G401 (cell line): Measurements from ENCODE around the gene RHBDF2. TPM values are rescaled to one million over a fixed set of nuclear protein-coding genes. Genes with fewer than 3 reads are reported as not detected.

ENCODE experiments used
- DNase-seq: peaks from one replicate; pipeline ENCODE4 v3.0.0-alpha.2; 2015; ENCODE audit warnings: low spot score
- in situ Hi-C: cut with HindIII; loops from 2 replicates; pipeline ENCODE4 v1.10.0; 2016; ENCODE audit warnings: low sequenced_read_pairs, mixed read lengths
- total RNA-seq: library from RNA; depleted of rRNA; stranded (reverse); fragments of >200 nt; shearing (Covaris generic); gene quantifications from 2 replicates; pipeline ENCODE4 v1.2.3, GENCODE V29; 2014

RHBDF2 gene
- total RNA-seq, 1 experiment from 2014 or later = 4.1 TPM

DNA sequence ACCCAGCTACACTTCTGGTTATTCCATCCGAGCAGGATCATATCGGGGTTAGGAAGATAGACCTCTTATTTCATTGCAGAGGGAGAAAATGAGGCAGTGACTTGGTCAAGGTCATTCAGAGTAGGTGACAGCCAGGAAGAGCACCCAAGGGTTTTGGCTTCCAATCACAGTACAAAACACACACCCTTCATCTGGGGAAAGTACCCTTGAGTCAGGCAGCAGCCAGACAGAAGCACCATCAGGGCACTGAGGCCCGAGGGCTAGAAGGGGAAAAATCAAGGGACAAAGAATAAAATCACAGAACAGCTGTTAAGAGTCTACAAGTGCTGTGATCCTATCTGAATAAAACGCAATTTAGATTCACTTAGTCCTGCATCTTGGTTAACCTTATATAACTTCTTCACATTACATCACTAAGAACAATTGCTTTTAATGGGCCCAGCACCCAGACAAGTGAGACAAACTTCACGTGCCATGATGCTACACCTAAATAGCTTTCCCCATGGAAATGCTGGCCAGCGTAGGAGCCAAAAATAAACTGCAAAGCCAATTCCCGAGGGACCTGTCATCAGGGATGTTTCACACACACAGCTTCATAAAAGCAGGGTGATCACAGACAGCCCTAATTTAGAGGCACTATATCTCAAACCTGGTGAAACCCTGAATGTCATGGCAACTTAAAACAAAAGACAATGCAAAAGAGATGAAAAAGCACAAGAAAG, 53.1 kb downstream of the RHBDF2 start:
- in situ Hi-C loops = no loop called here
- no peak for DNase-seq

DNA sequence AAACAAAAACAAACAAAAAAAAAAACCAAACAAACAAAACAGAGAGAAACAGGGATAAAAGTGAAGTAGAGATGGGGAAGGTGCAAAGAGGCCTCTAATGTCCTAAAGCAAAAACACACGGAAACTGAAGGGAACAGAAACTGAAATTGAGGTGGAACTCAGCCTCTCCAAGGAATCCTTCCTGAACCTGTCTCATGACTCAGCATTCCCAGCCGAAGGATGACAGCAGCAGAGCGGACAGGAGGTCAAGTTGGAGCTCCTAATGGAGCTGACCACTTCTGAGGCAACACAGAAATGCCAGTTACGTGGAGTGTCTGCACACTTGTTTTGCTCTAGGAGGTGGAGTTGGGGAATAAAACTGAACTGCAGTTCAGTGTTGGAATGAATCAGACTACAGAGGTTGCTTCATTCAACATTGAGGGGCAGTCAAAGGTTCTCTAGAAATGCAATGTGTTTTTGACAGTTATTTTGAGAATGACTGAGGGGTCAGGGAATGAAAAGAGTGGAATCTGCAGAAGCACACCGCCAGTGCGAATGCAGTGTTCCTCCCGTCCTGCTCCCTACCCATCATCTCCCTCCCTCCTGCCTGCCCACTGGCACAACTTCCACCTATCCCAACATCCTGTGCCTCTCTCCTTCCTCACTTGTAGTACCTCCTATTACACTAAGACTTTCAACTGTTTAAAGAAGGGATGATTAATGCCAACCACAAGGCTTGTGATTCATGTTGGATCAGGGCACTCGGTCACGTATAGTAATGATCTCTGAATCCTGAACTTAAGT, 54.6 kb downstream of the RHBDF2 start:
- DNase-seq = peak; percentile 38
- in situ Hi-C loops = no loop called here

GRCh38 chr17:76445697-76446448, 55.4 kb downstream of the RHBDF2 start:
- DNase-seq = no peak
- in situ Hi-C loops = no loop called here

DNA sequence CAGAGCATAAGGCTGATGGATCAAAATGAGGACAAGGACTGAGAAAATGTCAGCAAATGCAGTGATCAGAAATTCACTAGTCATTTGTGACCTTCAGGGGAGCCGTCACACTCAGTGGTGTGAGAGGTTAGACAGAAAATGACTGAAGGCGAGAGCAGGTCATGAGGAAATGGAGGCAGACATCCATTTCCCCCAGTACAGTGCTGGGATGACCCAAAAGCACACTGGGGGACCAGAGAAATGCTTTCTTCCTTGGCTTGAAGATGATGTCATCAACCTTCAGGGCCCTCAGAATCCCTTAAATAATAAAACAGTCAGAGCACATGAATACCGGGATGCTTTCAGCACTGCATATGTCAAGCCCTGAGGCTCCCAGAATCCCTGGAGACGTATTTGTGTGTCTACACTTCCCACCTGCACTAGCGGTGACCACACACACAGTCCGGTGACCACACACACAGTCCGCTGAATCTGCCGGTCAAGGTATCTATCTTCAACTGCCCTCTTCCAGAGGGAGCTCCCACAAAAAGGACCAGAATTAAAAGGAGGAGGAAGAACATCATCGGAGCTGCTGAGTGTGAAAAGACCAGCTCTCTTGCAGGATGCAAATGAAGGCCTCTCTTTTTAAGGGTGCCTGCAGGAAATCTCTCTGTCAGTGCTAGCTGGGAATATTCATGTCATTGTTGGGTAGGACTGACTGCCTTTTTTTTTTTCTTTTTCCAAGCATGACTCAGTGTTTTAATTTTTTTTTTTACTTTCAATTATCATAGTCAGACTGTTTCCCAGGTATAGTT, 56.5 kb downstream of the RHBDF2 start:
- no peak for DNase-seq
- in situ Hi-C loops = no loop called here

- in situ Hi-C loops = no loop called here
- DNase-seq = no peak
These were observed 58.6 kb downstream of the RHBDF2 start for GRCh38 chr17:76442341-76443338.

DNA sequence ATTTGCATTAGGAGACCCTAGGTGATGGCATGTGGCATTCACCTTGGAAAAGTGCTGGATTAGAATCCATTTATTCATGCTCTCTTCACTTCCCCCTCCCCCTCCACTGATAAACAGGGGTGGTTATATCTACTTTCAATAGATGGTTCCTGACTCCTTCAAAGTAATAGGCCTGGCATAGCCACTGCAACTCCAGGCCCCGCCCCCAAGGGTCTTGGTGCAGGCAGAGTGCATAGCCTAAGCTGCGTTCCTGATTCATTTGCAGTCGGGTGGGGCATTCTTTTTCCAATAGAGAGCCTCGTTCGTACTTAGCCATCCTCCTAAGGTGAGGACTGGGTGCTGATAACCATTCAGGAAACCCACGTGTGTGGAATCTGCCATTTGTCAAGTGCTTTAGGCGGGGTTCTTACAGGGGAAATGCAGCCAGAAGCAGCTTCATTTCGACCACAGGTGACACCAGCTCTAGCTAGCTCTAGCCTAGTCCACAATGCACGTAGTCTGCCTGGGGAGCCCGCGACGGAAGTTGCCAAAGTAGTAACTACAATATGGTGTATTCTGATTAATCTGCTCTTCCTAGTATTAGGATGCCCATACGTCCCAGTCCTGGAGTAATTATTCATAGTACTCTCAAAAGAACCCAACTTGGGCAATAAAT, 59.4 kb downstream of the RHBDF2 start:
- no peak for DNase-seq
- in situ Hi-C loops = no loop called here

- in situ Hi-C loops = no loop called here
- peak; percentile 13 for DNase-seq
These were observed 60.4 kb downstream of the RHBDF2 start for GRCh38 chr17:76440751-76441362.

DNA sequence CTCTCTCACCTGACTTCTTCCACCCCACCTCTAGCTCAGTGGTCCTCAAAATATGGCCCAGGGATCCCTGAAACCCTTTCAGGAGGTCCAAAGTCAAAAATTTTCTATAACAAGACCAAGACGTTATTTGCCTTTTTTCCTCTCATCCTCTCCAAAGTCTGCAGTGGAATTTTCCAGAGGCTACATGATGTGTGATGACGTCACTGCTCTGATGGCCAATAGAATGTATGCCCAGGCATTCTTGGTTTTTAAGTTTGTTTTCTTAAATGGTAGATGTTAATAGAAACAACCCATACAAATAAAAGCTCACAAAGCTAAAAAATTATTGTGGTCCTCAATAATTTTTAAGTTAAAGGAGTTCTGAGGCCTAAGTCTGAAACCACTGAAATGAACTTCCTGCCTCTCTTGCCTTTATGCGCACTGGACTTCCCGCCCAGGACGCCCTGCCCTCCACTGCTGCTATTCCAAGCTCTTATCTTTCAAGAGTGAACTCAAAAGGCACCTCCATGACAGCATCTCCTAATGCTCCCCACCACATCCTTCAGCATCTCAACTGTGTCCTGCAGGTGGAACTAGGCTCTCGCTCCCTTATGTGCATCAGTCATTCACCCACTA, 61.8 kb downstream of the RHBDF2 start:
- in situ Hi-C loops = no loop called here
- DNase-seq = peak; percentile 20

GRCh38 chr17:76438906-76439305, 62.3 kb downstream of the RHBDF2 start:
- peak; percentile 24 for DNase-seq
- in situ Hi-C loops = no loop called here

DNA sequence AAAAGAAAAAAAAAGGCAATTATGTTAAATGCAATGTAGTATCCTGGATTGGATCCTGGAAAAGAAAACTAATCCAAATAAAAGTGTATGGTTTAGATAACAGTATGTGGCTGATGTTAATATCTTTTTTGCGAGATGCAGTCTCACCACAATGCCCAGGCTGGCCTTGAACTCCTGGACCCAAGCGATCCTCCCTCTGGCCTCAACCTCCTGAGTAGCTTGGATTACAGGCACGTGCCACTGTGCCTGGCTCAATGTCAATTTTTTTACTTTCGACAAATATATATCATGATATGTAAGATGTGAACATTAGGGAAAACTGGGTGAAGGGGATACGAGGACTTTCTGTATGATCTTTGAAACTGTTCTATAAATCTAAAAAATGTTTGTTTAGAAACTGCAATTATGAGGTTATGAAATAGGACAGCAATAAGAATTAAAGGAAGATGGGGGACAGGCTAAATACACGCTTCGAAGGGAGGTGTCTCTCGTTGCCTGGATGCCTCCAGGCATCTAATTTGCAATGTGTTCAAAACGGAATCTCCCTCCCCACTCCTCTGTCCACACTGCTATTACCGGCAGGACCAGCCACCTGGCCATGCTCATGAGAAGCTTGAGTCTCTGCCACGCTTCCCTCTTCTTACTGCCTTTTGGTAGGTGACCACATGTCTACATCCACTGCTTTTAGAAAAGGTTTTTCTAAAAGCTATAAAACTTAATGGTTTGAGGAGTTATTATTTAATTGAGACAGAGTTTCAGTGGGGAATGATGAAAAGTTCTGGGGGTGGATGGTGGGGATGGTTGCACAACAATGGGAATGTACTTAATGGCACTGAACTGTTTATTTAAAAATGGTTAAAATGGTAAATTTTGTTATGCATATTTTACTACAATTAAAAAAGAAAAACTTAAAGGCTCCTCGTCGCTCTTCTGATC, 63.5 kb downstream of the RHBDF2 start:
- in situ Hi-C loops = no loop called here
- DNase-seq = peak; percentile 91

DNA sequence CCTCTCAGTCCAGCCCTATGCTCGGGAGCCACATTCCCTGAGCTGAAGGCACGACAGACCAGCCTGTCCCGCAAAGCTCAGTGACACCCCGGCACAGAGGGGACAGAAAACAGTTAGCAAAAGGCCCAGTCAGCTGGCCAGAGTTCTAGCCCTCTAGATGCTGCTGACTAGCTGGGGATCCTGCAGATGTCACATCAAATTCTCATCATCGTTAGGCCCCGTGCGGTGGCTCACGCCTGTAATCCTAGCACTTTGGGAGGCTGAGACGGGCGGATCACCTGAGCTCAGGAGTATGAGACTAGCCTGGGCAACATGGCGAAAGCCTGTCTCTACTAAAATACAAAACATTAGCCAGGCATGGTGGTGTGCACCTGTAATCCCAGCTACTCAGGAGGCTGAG, 65.5 kb downstream of the RHBDF2 start:
- no peak for DNase-seq
- in situ Hi-C loops = no loop called here

DNA sequence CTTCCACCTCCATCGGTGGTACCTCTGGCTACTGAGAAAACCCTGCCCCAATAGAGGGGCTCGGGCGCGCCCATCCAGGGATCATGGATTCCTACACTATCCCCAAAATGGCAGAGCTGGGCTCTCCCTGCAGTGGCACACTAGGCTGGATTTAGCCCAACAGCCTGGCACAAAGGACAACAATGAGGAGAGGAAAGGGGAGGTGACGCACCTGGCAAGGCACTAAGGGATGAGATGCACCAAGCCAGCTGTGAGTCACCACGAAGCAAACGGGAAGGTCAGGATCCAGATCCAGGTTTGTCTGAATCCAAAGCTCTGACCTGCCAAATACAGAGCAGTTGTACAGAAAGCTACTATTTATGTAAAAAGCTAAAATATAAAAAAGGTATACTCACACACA, 66.4 kb downstream of the RHBDF2 start:
- in situ Hi-C loops = no loop called here

DNA sequence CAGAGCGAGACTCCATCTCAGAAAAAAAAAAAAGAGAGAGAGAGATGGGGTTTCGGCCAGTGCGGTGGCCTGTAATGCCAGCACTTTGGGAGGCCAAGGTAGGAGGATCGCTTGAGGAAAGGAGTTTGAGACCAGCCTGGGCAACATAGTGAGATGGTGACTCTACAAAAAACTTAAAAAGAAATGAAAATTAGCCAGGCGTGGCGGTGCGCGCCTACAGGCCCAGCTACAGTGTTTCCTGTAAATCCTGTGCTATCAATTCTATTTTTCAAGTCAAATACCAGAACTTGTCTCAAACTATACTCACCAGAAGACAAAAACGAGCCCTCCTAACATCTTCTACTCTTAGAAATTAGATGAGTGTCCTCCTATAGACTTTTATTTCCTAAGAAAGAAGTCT, 67.5 kb downstream of the RHBDF2 start:
- in situ Hi-C loops = no loop called here
- DNase-seq = no peak

More for the DNA sequence above, 66.4 kb downstream of the RHBDF2 start:
- no peak for DNase-seq

DNA sequence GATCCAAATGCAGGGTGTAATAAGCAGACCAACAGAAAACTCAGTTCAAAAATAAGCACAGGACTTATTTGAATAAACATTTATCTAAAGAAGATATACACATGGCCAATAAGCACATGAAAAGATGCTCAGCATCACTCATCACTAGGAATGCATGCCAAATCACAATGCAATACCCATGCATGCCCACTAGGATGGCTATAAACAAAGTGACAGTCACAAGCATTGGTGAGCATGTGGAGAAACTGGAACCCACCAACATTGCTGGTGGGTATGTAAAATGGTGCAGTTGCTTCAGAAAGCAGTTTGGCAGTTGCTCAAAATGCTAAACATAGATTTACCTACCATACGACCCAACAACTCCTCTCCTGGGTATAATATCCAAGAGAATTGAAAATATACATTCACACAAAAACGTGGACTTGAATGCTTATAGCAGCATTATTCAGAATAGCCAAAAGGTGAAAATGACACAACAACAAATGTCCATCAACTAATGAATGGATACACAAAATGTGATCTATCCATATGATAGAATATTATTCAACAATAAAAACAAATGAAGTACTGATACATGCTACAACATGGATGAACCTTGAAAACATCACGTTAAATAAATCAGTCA, 68.4 kb downstream of the RHBDF2 start:
- DNase-seq = no peak

DNA sequence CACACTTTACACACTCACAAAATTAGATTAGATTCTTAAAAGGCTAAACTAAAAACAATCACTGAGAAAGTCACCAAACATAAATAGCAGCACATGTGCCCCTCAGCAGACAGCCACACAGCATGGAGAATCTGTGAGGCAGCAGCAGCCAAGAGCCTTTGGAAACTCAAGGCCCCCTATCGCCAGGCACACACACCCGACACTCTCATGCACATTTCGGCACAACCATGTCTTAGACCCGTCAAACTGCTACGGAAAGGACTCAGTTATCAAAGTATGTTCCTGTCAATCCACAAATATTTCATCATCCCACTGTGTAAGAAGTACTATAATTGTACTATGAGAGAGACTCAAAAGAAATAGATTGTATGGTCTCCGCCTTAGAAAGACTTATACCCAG, 69.2 kb downstream of the RHBDF2 start:
- in situ Hi-C loops = no loop called here
- DNase-seq = peak; percentile 60

More for the DNA sequence above, 68.4 kb downstream of the RHBDF2 start:
- in situ Hi-C loops = no loop called here
